Endothelial cell of umbilical vein (primary cell): ENCODE measurements around the gene YPEL1. TPM values are rescaled to one million over a fixed set of nuclear protein-coding genes. Genes with fewer than 3 reads are reported as not detected.

Source experiments
- BruUV-seq: library from RNA; stranded (reverse); fragments of 400-500 nt; replicated peaks from 2 replicates; lab custom pipeline; 2021; lab: Mats Ljungman, UMichigan
- CTCF ChIA-PET: fragments of 300-600, 350-600 bp; sonication (Branson Sonifier 250); formaldehyde crosslinking; loops from one replicate; lab custom pipeline; 2021; ENCODE audit warnings: antibody characterized with exemption, inconsistent platforms; lab: Charles Lee
- POLR2A ChIA-PET: fragments of 300-600, 350-600 bp; sonication (Branson Sonifier 250); formaldehyde crosslinking; loops from one replicate; lab custom pipeline; 2021; ENCODE audit warnings: antibody characterized with exemption, inconsistent platforms; lab: Charles Lee
- DNase-seq: peaks from one replicate; pipeline ENCODE4 v3.0.0-alpha.2; 2011; ENCODE audit warnings: low read depth, low spot score
- FAIRE-seq: peaks from 2 replicates; lab custom pipeline; 2011; peaks lifted over from hg19 to GRCh38; lab: Jason Lieb, UNC
- H2AFZ ChIP-seq: 2 replicates; pipeline ENCODE4 v1.6.0; 2012; ENCODE audit warnings: low read depth, low read length, control low read depth, inconsistent platforms
- H3K27ac ChIP-seq: 2 replicates; pipeline ENCODE4 v1.5.1; 2011; ENCODE audit warnings: low read depth, mild to moderate bottlenecking, control low read depth, low read length, moderate library complexity; ENCODE audit not compliant: insufficient read depth
- H3K27me3 ChIP-seq, 2 experiments: 2 replicates each; pipeline versions ENCODE4 v1.6.0 to v1.6.1; 2011; ENCODE audit warnings: low read length in 2 of 2, mixed read lengths in 1 of 2; ENCODE audit not compliant: control insufficient read depth in 2 of 2, insufficient read depth in 2 of 2
- H3K36me3 ChIP-seq, 2 experiments: 2 replicates in 1 of 2; 3 replicates in 1 of 2; pipeline ENCODE4 v1.5.1; 2011; ENCODE audit warnings: low read length in 2 of 2, mild to moderate bottlenecking in 1 of 2, moderate library complexity in 1 of 2; ENCODE audit not compliant: control insufficient read depth in 2 of 2, insufficient read depth in 2 of 2; ENCODE audit errors: extremely low read depth in 1 of 2
- H3K4me1 ChIP-seq: 3 replicates; pipeline ENCODE4 v1.5.1; 2011; ENCODE audit warnings: mild to moderate bottlenecking, low read length; ENCODE audit not compliant: control insufficient read depth, insufficient read depth; ENCODE audit errors: extremely low read depth
- H3K4me2 ChIP-seq: 2 replicates; pipeline ENCODE4 v1.6.1; 2011; ENCODE audit warnings: low read length, control low read depth, mixed read lengths; ENCODE audit not compliant: insufficient read depth
- H3K4me3 ChIP-seq, 3 experiments: fragments of 200-600 bp in 1 of 3; sonication (generic), shearing (Covaris generic) in 1 of 3; replicated peaks in 1 of 3; 2 replicates each; pipeline ENCODE4 v1.5.1; 2011 to 2016; ENCODE audit warnings: control low read depth in 3 of 3, low read length in 3 of 3, mild to moderate bottlenecking in 2 of 3, inconsistent platforms in 1 of 3, low read depth in 1 of 3, moderate library complexity in 1 of 3; ENCODE audit not compliant: insufficient read depth in 1 of 3
- H3K79me2 ChIP-seq: 2 replicates; pipeline ENCODE4 v1.6.0; 2012; ENCODE audit warnings: low read length, inconsistent platforms; ENCODE audit not compliant: control insufficient read depth, insufficient read depth
- H3K9ac ChIP-seq: replicated peaks from 2 replicates; pipeline ENCODE3; 2011; ENCODE audit warnings: low read length, control low read depth; ENCODE audit not compliant: insufficient read depth; ENCODE audit errors: extremely low read depth
- H3K9me1 ChIP-seq: replicated peaks from 3 replicates; pipeline ENCODE4 v1.6.0; 2011; ENCODE audit warnings: mild to moderate bottlenecking, low read length; ENCODE audit not compliant: control insufficient read depth, insufficient read depth; ENCODE audit errors: extremely low read depth
- H3K9me3 ChIP-seq: replicated peaks from 2 replicates; pipeline ENCODE4 v1.5.1; 2012; ENCODE audit warnings: low read length, inconsistent platforms; ENCODE audit not compliant: control insufficient read depth, insufficient read depth
- H4K20me1 ChIP-seq: replicated peaks from 2 replicates; pipeline ENCODE3; 2011; ENCODE audit warnings: mild to moderate bottlenecking, low read length; ENCODE audit not compliant: control insufficient read depth, insufficient read depth; ENCODE audit errors: extremely low read depth
- CTCF ChIP-seq, 2 donors: IDR thresholded peaks; 1 replicate in 1 of 2; 2 replicates in 1 of 2; pipeline ENCODE4 v1.5.1; 2011; ENCODE audit warnings: low read length in 2 of 2, mild to moderate bottlenecking in 2 of 2, moderate library complexity in 2 of 2, control low read depth in 1 of 2, inconsistent platforms in 1 of 2, low read depth in 1 of 2; ENCODE audit not compliant: insufficient read depth in 1 of 2; ENCODE audit errors: extremely low read depth in 1 of 2
- EZH2 ChIP-seq: IDR thresholded peaks from 2 replicates; pipeline ENCODE4 v1.6.1; 2012; ENCODE audit warnings: borderline replicate concordance, low read depth, mild to moderate bottlenecking, moderate library complexity, low read length, inconsistent platforms; ENCODE audit not compliant: severe bottlenecking
- FOS ChIP-seq: IDR thresholded peaks from 2 replicates; pipeline ENCODE4 v1.6.1; 2011; ENCODE audit warnings: mild to moderate bottlenecking, low read length, moderate library complexity, borderline replicate concordance; ENCODE audit not compliant: insufficient read depth
- GATA2 ChIP-seq: IDR thresholded peaks from 2 replicates; pipeline ENCODE4 v1.7.0; 2011; ENCODE audit warnings: low read depth, mild to moderate bottlenecking, moderate library complexity, mixed read lengths, low read length; ENCODE audit not compliant: insufficient read length, insufficient read depth
- JUN ChIP-seq: IDR thresholded peaks from 2 replicates; pipeline ENCODE4 v1.6.1; 2011; ENCODE audit warnings: borderline replicate concordance, low read depth; ENCODE audit not compliant: insufficient read length, insufficient read depth
- MAX ChIP-seq: IDR thresholded peaks from 2 replicates; pipeline ENCODE4 v1.6.1; 2011; ENCODE audit not compliant: insufficient read depth, insufficient read length
- MYC ChIP-seq: IDR thresholded peaks from one replicate; pipeline ENCODE4 v1.6.1; 2011; ENCODE audit warnings: mild to moderate bottlenecking, low read depth, low read length
- POLR2A ChIP-seq: IDR thresholded peaks from 2 replicates; pipeline ENCODE4 v1.6.1; 2012; ENCODE audit warnings: low read depth, mild to moderate bottlenecking, control low read depth, low read length
- POLR2AphosphoS5 ChIP-seq: IDR thresholded peaks from 2 replicates; pipeline ENCODE4 v1.6.1; 2012; ENCODE audit warnings: low read depth, mild to moderate bottlenecking, control low read depth, low read length, moderate library complexity; ENCODE audit not compliant: insufficient read depth
- dilution Hi-C: fragments of 300-500 bp; cut with MboI; formaldehyde crosslinking; loops from one replicate; pipeline ENCODE4 v1.15.0; 2019; ENCODE audit warnings: low sequenced_read_pairs; ENCODE audit not compliant: extremely low pct_ligation_motif_present
- intact Hi-C: fragments of 100-400 bp; cut with micrococcal nuclease; formaldehyde crosslinking; loops from one replicate; pipeline ENCODE4 v1.10.0; 2022
- polyA plus RNA-seq, 4 experiments: library from polyadenylated mRNA; depleted of rRNA in 3 of 4; stranded (reverse) in 3 of 4; unstranded in 1 of 4; fragments of >200 nt; gene quantifications; 2 replicates each; pipeline versions ENCODE4 v1.2.1 to v1.2.3, GENCODE V29; 2011 to 2012; ENCODE audit warnings: missing spikeins in 1 of 4
- total RNA-seq: library from RNA; stranded (reverse); gene quantifications from 2 replicates; pipeline ENCODE4 v1.2.3, GENCODE V29; 2021

YPEL1 gene
- total and polyA plus RNA-seq, 2 donors (not counting 3 experiments of a cell fraction or from before 2014, with no cell fraction given), result 3.7 to 6.2 TPM

DNA sequence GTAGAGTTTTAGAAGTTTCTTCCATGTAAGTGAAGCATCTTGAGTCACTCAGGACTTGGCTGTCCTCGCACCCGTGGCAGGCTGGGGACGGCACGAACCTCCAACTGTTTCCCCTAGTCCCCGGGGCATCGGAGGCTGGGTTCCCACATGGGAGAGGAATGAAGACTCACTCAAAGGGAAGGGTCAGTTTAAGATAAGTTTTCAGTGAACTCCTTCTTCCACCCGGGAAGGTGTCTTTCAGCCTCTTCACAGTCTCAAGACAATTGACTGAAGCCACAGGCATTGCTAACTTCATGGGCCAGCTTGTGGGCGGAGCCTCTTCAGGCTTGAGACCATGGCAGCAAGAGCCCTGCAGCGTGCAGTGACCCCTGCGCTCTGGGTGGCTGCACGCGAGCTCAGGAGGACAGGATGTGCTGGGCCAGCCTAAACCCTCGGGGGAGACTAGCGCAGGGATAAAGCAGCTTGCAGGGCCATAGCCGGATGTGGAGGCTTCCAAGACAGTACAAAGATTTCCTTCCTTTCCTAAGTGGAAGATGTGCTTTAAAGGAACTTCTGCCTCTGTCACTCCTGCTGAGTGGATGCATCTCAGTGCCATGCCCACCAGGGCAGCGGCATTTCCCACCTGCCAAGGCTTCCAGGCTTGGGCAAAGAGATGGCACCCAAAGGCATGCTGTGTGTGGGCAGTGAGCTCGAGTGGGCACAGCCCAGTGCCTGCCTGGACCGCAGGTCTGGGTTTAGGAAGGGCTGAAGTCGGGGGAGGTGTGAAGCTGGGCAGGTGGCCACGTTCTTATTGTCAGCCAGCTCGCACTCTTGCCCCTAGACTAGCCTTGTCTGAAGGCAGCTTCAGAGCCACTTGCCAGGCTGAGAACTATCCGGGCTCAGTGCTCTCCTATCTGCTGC, 36.9 kb downstream of the YPEL1 start:
- H3K9me1 ChIP-seq, result no peaks in the 10 kb centered on the region
- H2AFZ ChIP-seq, result no peak overlapping the region
- TF ChIP-seq POLR2A, result no peak
- TF ChIP-seq JUN, result no peak
- no peak for TF ChIP-seq CTCF (IDR thresholded peaks at IDR 0.05; ENCODE audit: extremely low read depth in 1 of 2, insufficient read depth in 1 of 2, low read depth in 1 of 2, low read length in 2 of 2)
- no peak for TF ChIP-seq POLR2AphosphoS5
- TF ChIP-seq FOS, result no peak
- no peak for TF ChIP-seq MYC
- no peak for TF ChIP-seq GATA2
- TF ChIP-seq MAX, result no peak
- TF ChIP-seq EZH2, result no peak
- H4K20me1 ChIP-seq, result no peaks in the 10 kb centered on the region
- dilution Hi-C loops, result no loop called here
- no peak overlapping the region for H3K4me3 ChIP-seq
- ChIA-PET POLR2A (no interaction called here), CTCF (interaction anchor here (1.5 kb wide), 1 partner anchor 218 kb away, joined by 3 read pairs; no protein-coding TSS in a partner anchor)
- BruUV-seq, result no TSS peak
- no peaks in the 10 kb centered on the region for H3K4me1 ChIP-seq
- H3K4me2 ChIP-seq, result no peak overlapping the region
- H3K79me2 ChIP-seq, result no peaks in the 10 kb centered on the region
- DNase-seq (no peak), FAIRE-seq (no peak)
- no peak overlapping the region for H3K9ac ChIP-seq
- intact Hi-C loops, result no loop called here
- H3K9me3 ChIP-seq, result no peaks in the 10 kb centered on the region
- H3K27ac ChIP-seq, result no peak overlapping the region
- H3K27me3 ChIP-seq, result no peaks in the 10 kb centered on the region
- H3K36me3 ChIP-seq, result peaks cover 0 to 34% of the 10 kb centered on the region in 2 experiments
